Measurements from ENCODE around the gene SUPT7L. TPM values are rescaled to one million over a fixed set of nuclear protein-coding genes. Genes with fewer than 3 reads are reported as not detected.

SUPT7L gene
- total RNA-seq, 1 experiment from 2014 or later = 42.4 TPM

- Histone ChIP-seq H3K27me3 (replicated peaks; ENCODE audit: control insufficient read depth, insufficient read depth, low read length) (no peaks in the 10 kb centered on the region), H3K9me3 (no peaks in the 10 kb centered on the region), H3K36me3 (ENCODE audit: control insufficient read depth, insufficient read depth, low read length) (peaks cover 4% of the 10 kb centered on the region), H3K4me1 (no peaks in the 10 kb centered on the region), H3K4me3 (ENCODE audit: low read depth, low read length) (no peak overlapping the region)
- Mint-ChIP-seq H3K27ac (ENCODE audit: unreplicated experiment) (no peak overlapping the region), H3K36me3 (ENCODE audit: insufficient read depth, unreplicated experiment) (peaks cover 32% of the 10 kb centered on the region), H3K9me3 (ENCODE audit: unreplicated experiment) (no peaks in the 10 kb centered on the region), H3K27me3 (ENCODE audit: insufficient read depth, unreplicated experiment) (no peaks in the 10 kb centered on the region), H3K4me3 (ENCODE audit: unreplicated experiment) (no peak overlapping the region), H3K4me1 (ENCODE audit: low read depth, unreplicated experiment) (no peaks in the 10 kb centered on the region)
- TF ChIP-seq CTCF (IDR thresholded peaks at IDR 0.05; ENCODE audit: insufficient read depth in 1 of 2, low read depth in 1 of 2, low read length in 1 of 2, severe bottlenecking in 1 of 2, unreplicated experiment in 1 of 2) = no peak
- ChIA-PET POLR2A (no interaction called here), CTCF (no interaction called here)
- intact Hi-C loops (cut with micrococcal nuclease; ENCODE audit: unreplicated experiment) = no loop called here
- no TSS peak for BruUV-seq (replicated peaks)
- DNase-seq = no peak
Measured at GRCh38 chr2:27615316-27615715, 48.1 kb downstream of the SUPT7L start.

- DNase-seq = no peak
- ChIA-PET POLR2A (interaction anchor here (0.6 kb wide), 1 partner anchor 170 kb away, joined by 3 read pairs; no protein-coding TSS in a partner anchor), CTCF (no interaction called here)
- Histone ChIP-seq H3K4me3 (ENCODE audit: low read depth, low read length) (no peak overlapping the region), H3K9me3 (no peaks in the 10 kb centered on the region), H3K27me3 (replicated peaks; ENCODE audit: control insufficient read depth, insufficient read depth, low read length) (no peaks in the 10 kb centered on the region), H3K36me3 (ENCODE audit: control insufficient read depth, insufficient read depth, low read length) (peaks cover 4% of the 10 kb centered on the region), H3K4me1 (no peaks in the 10 kb centered on the region)
- TF ChIP-seq CTCF (IDR thresholded peaks at IDR 0.05; ENCODE audit: insufficient read depth in 1 of 2, low read depth in 1 of 2, low read length in 1 of 2, severe bottlenecking in 1 of 2, unreplicated experiment in 1 of 2) = no peak
- Mint-ChIP-seq H3K36me3 (ENCODE audit: insufficient read depth, unreplicated experiment) (peaks cover 38% of the 10 kb centered on the region), H3K4me1 (ENCODE audit: low read depth, unreplicated experiment) (no peaks in the 10 kb centered on the region), H3K27me3 (ENCODE audit: insufficient read depth, unreplicated experiment) (no peaks in the 10 kb centered on the region), H3K4me3 (ENCODE audit: unreplicated experiment) (no peak overlapping the region), H3K27ac (ENCODE audit: unreplicated experiment) (no peak overlapping the region), H3K9me3 (ENCODE audit: unreplicated experiment) (no peaks in the 10 kb centered on the region)
- no TSS peak for BruUV-seq (replicated peaks)
- intact Hi-C loops (cut with micrococcal nuclease; ENCODE audit: unreplicated experiment) = no loop called here
Measured at GRCh38 chr2:27613985-27614384, 49.4 kb downstream of the SUPT7L start.

- Mint-ChIP-seq H3K4me3 (ENCODE audit: unreplicated experiment) (no peak overlapping the region), H3K4me1 (ENCODE audit: low read depth, unreplicated experiment) (no peaks in the 10 kb centered on the region), H3K27me3 (ENCODE audit: insufficient read depth, unreplicated experiment) (no peaks in the 10 kb centered on the region), H3K27ac (ENCODE audit: unreplicated experiment) (no peak overlapping the region), H3K9me3 (ENCODE audit: unreplicated experiment) (no peaks in the 10 kb centered on the region), H3K36me3 (ENCODE audit: insufficient read depth, unreplicated experiment) (peaks cover 58% of the 10 kb centered on the region)
- POLR2A ChIA-PET = no interaction called here
- intact Hi-C loops (cut with micrococcal nuclease; ENCODE audit: unreplicated experiment) = no loop called here
- H3K36me3 ChIP-seq (ENCODE audit: control insufficient read depth, insufficient read depth, low read length) = peaks cover 2% of the 10 kb centered on the region; the same call in 1 of the 2 replicates
- no TSS peak for BruUV-seq (replicated peaks)
- H3K4me3 ChIP-seq (ENCODE audit: low read depth, low read length) = no peak overlapping the region
- no peak for TF ChIP-seq CTCF (IDR thresholded peaks at IDR 0.05; ENCODE audit: insufficient read depth in 1 of 2, low read depth in 1 of 2, low read length in 1 of 2, severe bottlenecking in 1 of 2, unreplicated experiment in 1 of 2)
- CTCF ChIA-PET = no interaction called here
- no peaks in the 10 kb centered on the region for H3K9me3 ChIP-seq
- H3K4me1 ChIP-seq = 0 out of 2 replicates have a peak, but pooled peaks cover 4% of the 10 kb centered on the region
- DNase-seq = no peak
- no peaks in the 10 kb centered on the region for H3K27me3 ChIP-seq (replicated peaks; ENCODE audit: control insufficient read depth, insufficient read depth, low read length)
Measured at GRCh38 chr2:27606611-27607010, 56.8 kb downstream of the SUPT7L start.

Other genes with a start within 250 kb of the SUPT7L start
- gene NRBP1, start 235.0 kb downstream of the SUPT7L start, total RNA-seq (2022) = 148 and 169 TPM in 2 replicates
- 47.8 and 53.9 TPM in 2 replicates for gene KRTCAP3, start 221.2 kb downstream of the SUPT7L start, total RNA-seq (2022)
- gene IFT172, start 173.9 kb downstream of the SUPT7L start, total RNA-seq (2022) = 17.2 and 21.9 TPM in 2 replicates
- 2.4 and 2.5 TPM in 2 replicates for gene FNDC4, start 168.4 kb downstream of the SUPT7L start, total RNA-seq (2022)
- 0.65 TPM in 1 of 2 replicates, not detected in the other for gene GCKR, start 166.8 kb downstream of the SUPT7L start, total RNA-seq (2022)
- gene ZNF512, start 80.6 kb downstream of the SUPT7L start, total RNA-seq (2022) = 33.9 and 38.9 TPM in 2 replicates
- gene CCDC121, start 34.6 kb downstream of the SUPT7L start, total RNA-seq (2022) = 3.9 and 4.7 TPM in 2 replicates
- 45.9 and 60.9 TPM in 2 replicates for gene GPN1, start 34.6 kb downstream of the SUPT7L start, total RNA-seq (2022)
- 33.8 and 34.3 TPM in 2 replicates for gene SLC4A1AP, start 275 bp upstream of the SUPT7L start, total RNA-seq (2022)
- gene MRPL33, start 108.1 kb upstream of the SUPT7L start, total RNA-seq (2022) = 84.9 and 89.5 TPM in 2 replicates
- gene RBKS, start 226.8 kb upstream of the SUPT7L start, total RNA-seq (2022) = 7.1 and 7.4 TPM in 2 replicates
- gene BABAM2, start 227.1 kb upstream of the SUPT7L start, total RNA-seq (2022) = 50.7 and 57.3 TPM in 2 replicates

All from Caco-2 (cell line).